ENCODE results near the gene PCSK7. TPM values are rescaled to one million over a fixed set of nuclear protein-coding genes. Genes with fewer than 3 reads are reported as not detected.

PCSK7 gene
- total RNA-seq, 1 experiment from 2014 or later = 132 TPM

DNA sequence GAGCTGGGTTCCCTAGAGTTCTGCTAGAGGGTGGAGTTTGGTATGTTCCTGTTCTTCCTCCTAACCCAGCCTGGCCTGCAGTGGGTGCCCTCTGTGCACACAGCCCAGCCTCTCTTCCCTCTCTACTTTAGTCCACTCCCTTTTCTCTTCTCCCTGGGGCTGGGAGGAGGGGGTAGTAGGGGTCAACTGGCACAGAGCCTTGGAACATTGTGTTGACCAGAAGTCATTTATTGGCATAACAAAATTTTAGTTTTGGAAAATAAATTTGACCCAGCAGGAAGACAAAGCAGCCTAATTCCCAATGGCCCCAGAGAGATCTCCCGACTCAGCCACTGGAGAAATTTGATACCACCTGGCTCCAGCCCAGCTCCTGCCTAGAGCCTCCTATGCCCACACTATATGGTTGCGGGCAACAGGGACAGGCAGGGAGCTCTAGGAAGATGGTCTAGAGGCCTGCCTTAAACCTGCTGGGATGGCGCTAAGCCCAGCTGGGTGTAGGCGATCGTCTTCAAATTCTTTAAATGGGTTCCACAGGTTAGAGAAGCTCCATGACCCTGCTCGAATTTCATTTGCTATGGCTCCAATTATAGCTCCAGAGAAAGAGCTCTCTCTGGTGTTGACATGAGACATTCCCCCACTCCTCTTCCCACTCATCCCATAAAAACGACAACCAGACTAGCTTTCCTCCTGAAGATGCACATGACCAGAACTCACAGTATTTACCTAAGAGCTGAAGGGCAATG is 9.9 kb downstream of the PCSK7 start:
- Mint-ChIP-seq H3K9me3 (ENCODE audit: unreplicated experiment) (no peaks in the 10 kb centered on the region), H3K4me1 (ENCODE audit: low read depth, unreplicated experiment) (peaks cover 43% of the 10 kb centered on the region), H3K27me3 (ENCODE audit: insufficient read depth, unreplicated experiment) (no peaks in the 10 kb centered on the region), H3K4me3 (ENCODE audit: unreplicated experiment) (no peak overlapping the region), H3K27ac (ENCODE audit: unreplicated experiment) (no peak overlapping the region), H3K36me3 (ENCODE audit: insufficient read depth, unreplicated experiment) (peaks cover 79% of the 10 kb centered on the region)
- ChIA-PET POLR2A (interaction anchor here (0.7 kb wide), 1 partner anchor 252 kb away, joined by 3 read pairs; no protein-coding TSS in a partner anchor), CTCF (interaction anchor here (0.7 to 1.2 kb wide), 2 partner anchors 30 to 43 kb away, joined by 3 to 6 read pairs; partner anchors contain the start of gene SIDT2)
- H3K36me3 ChIP-seq (ENCODE audit: control insufficient read depth, insufficient read depth, low read length) = peaks cover 14% of the 10 kb centered on the region
- H3K4me3 ChIP-seq (ENCODE audit: low read depth, low read length) = no peak overlapping the region
- no peaks in the 10 kb centered on the region for H3K9me3 ChIP-seq
- intact Hi-C loops (cut with micrococcal nuclease; ENCODE audit: unreplicated experiment) = no loop called here
- H3K4me1 ChIP-seq = peaks cover 58% of the 10 kb centered on the region
- TF ChIP-seq, protein P1, sequence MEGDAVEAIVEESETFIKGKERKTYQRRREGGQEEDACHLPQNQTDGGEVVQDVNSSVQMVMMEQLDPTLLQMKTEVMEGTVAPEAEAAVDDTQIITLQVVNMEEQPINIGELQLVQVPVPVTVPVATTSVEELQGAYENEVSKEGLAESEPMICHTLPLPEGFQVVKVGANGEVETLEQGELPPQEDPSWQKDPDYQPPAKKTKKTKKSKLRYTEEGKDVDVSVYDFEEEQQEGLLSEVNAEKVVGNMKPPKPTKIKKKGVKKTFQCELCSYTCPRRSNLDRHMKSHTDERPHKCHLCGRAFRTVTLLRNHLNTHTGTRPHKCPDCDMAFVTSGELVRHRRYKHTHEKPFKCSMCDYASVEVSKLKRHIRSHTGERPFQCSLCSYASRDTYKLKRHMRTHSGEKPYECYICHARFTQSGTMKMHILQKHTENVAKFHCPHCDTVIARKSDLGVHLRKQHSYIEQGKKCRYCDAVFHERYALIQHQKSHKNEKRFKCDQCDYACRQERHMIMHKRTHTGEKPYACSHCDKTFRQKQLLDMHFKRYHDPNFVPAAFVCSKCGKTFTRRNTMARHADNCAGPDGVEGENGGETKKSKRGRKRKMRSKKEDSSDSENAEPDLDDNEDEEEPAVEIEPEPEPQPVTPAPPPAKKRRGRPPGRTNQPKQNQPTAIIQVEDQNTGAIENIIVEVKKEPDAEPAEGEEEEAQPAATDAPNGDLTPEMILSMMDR (IDR thresholded peaks at IDR 0.05; ENCODE audit: insufficient read depth in 1 of 2, low read depth in 1 of 2, low read length in 1 of 2, severe bottlenecking in 1 of 2, unreplicated experiment in 1 of 2) = no peak
- peak in 1 of 2 experiments; percentile 37 for DNase-seq
- H3K27me3 ChIP-seq (replicated peaks; ENCODE audit: control insufficient read depth, insufficient read depth, low read length) = no peaks in the 10 kb centered on the region
- no TSS peak for BruUV-seq (replicated peaks)

DNA sequence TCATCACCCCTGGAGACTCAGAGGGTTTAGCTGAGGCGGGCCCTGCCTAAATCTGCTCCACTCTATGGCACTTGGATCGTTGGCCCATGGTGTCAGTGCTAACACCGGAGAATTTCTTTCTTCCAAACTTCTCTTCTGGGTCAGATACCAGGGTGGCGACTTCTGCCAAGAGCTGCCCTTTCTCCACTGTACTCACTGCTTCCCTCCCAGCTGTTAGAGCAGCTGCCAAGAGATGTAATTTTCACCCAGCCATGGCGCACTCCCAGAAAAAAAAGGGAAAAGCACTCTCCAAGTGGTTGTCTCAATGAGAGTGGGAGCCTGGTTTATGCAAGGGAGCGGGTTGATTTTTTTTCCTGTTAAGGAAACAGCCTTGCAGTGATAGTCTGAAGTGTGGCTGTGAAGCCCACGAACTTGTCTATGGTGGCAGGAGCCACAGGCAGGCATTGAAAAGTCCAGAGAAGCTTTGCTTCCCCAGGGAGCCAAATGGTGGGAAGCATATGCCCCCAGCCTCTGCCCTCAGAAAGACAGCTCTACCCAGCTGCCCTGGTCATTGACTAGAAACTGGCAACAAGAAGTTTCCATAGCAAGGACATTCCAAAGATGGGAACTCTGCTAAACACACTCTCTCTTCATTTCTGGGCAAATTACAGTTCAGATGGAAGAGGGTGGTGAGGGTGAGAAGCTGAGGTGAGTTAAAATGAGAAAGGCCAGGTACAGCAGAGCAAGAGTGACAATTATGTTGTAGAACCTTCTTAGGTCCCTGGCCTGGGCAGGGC is 10.7 kb downstream of the PCSK7 start:
- BruUV-seq (replicated peaks) = no TSS peak
- peak in 1 of 2 experiments; percentile 18 for DNase-seq
- ChIA-PET CTCF (interaction anchor here (1.2 kb wide), 1 partner anchor 43 kb away, joined by 6 read pairs; the partner anchor contains the start of gene SIDT2), POLR2A (no interaction called here)
- Histone ChIP-seq H3K4me3 (ENCODE audit: low read depth, low read length) (no peak overlapping the region), H3K9me3 (no peaks in the 10 kb centered on the region), H3K36me3 (ENCODE audit: control insufficient read depth, insufficient read depth, low read length) (peaks cover 14% of the 10 kb centered on the region), H3K4me1 (peaks cover 56% of the 10 kb centered on the region), H3K27me3 (replicated peaks; ENCODE audit: control insufficient read depth, insufficient read depth, low read length) (no peaks in the 10 kb centered on the region)
- Mint-ChIP-seq H3K27ac (ENCODE audit: unreplicated experiment) (no peak overlapping the region), H3K4me1 (ENCODE audit: low read depth, unreplicated experiment) (peaks cover 43% of the 10 kb centered on the region), H3K9me3 (ENCODE audit: unreplicated experiment) (no peaks in the 10 kb centered on the region), H3K27me3 (ENCODE audit: insufficient read depth, unreplicated experiment) (no peaks in the 10 kb centered on the region), H3K36me3 (ENCODE audit: insufficient read depth, unreplicated experiment) (peaks cover 78% of the 10 kb centered on the region), H3K4me3 (ENCODE audit: unreplicated experiment) (no peak overlapping the region)
- intact Hi-C loops (cut with micrococcal nuclease; ENCODE audit: unreplicated experiment) = no loop called here
- TF ChIP-seq, protein P1 (IDR thresholded peaks at IDR 0.05; ENCODE audit: insufficient read depth in 1 of 2, low read depth in 1 of 2, low read length in 1 of 2, severe bottlenecking in 1 of 2, unreplicated experiment in 1 of 2) = no peak

DNA sequence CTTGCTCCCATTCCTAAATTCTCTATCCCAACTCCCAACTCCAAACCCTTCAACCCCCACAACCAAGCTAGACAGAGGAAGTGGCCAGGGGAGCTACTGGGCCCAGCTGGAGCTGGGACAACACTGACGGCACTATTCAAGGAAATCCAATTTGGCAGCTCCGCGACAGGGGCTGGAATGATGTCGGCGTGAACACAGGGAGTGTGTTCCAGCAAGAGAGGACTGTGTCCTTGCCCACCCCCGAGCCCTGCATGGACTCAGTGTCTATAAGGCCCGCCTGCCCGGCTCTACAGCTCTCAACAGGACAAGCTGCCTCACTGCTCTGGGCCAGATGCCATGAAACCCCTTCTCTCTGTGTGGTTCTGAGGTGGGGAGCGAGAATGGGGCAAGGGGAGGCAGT is 11.3 kb downstream of the PCSK7 start:
- Mint-ChIP-seq H3K27ac (ENCODE audit: unreplicated experiment) (peak overlapping the region; percentile 23), H3K27me3 (ENCODE audit: insufficient read depth, unreplicated experiment) (no peaks in the 10 kb centered on the region), H3K4me3 (ENCODE audit: unreplicated experiment) (no peak overlapping the region), H3K9me3 (ENCODE audit: unreplicated experiment) (no peaks in the 10 kb centered on the region), H3K36me3 (ENCODE audit: insufficient read depth, unreplicated experiment) (peaks cover 78% of the 10 kb centered on the region), H3K4me1 (ENCODE audit: low read depth, unreplicated experiment) (peaks cover 42% of the 10 kb centered on the region)
- no peak overlapping the region for H3K4me3 ChIP-seq (ENCODE audit: low read depth, low read length)
- no peaks in the 10 kb centered on the region for H3K27me3 ChIP-seq (replicated peaks; ENCODE audit: control insufficient read depth, insufficient read depth, low read length)
- intact Hi-C loops (cut with micrococcal nuclease; ENCODE audit: unreplicated experiment) = no loop called here
- no peak for DNase-seq
- H3K9me3 ChIP-seq = no peaks in the 10 kb centered on the region
- H3K36me3 ChIP-seq (ENCODE audit: control insufficient read depth, insufficient read depth, low read length) = peaks cover 14% of the 10 kb centered on the region
- POLR2A ChIA-PET = no interaction called here
- CTCF ChIA-PET = no interaction called here
- TF ChIP-seq, protein P1 (IDR thresholded peaks at IDR 0.05; ENCODE audit: insufficient read depth in 1 of 2, low read depth in 1 of 2, low read length in 1 of 2, severe bottlenecking in 1 of 2, unreplicated experiment in 1 of 2) = no peak
- peaks cover 52% of the 10 kb centered on the region for H3K4me1 ChIP-seq
- BruUV-seq (replicated peaks) = no TSS peak

All from Caco-2 (cell line).